HUES6 (cell line): Measurements from ENCODE around the gene ARHGEF38.

Experiments
- H3K27ac ChIP-seq: 2 replicates; pipeline ENCODE4 v1.7.0; 2013; ENCODE audit warnings: low read depth, mild to moderate bottlenecking, low read length, inconsistent platforms
- H3K27me3 ChIP-seq: 2 replicates; pipeline ENCODE4 v1.6.1; 2013; ENCODE audit warnings: low read length; ENCODE audit not compliant: control insufficient read depth, insufficient read depth
- H3K36me3 ChIP-seq: 2 replicates; pipeline ENCODE4 v1.6.1; 2013; ENCODE audit warnings: low read length; ENCODE audit not compliant: control insufficient read depth, insufficient read depth
- H3K4me1 ChIP-seq: 2 replicates; pipeline ENCODE4 v1.6.1; 2013; ENCODE audit warnings: low read length; ENCODE audit not compliant: control insufficient read depth, insufficient read depth
- H3K4me3 ChIP-seq: 2 replicates; pipeline ENCODE4 v1.5.1; 2013; ENCODE audit warnings: low read depth, low read length
- H3K9ac ChIP-seq: one replicate; pipeline ENCODE4 v1.6.1; 2013; ENCODE audit warnings: mild to moderate bottlenecking, low read length
- H3K9me3 ChIP-seq: 2 replicates; pipeline ENCODE4 v1.6.1; 2013; ENCODE audit warnings: low read depth, low read length; ENCODE audit not compliant: control insufficient read depth, insufficient read depth

The ARHGEF38 gene

GRCh38 chr4:105551965-105552746 lies at the start of gene ARHGEF38:
Gene ARHGEF38, plus strand, starts transcription at chr4:105552620. Its CDS starts 146 bp downstream, at chr4:105552766.
- Histone ChIP-seq H3K27ac (no peak within 1 kb of the TSS), H3K9ac (no peak within 1 kb of the TSS), H3K4me3 (no peak within 1 kb of the TSS), H3K9me3 (no peaks in the 10 kb centered on the region), H3K4me1 (peaks cover 27% of the 10 kb centered on the region; the same call in 1 of the 2 replicates), H3K27me3 (peaks cover 97% of the 10 kb centered on the region), H3K36me3 (no peaks in the 10 kb centered on the region)

GRCh38 chr4:105503484-105503883 lies 48.9 kb upstream of the ARHGEF38 start:
- Histone ChIP-seq H3K27me3 (no peaks in the 10 kb centered on the region), H3K4me1 (no peaks in the 10 kb centered on the region), H3K9ac (no peak overlapping the region), H3K36me3 (no peaks in the 10 kb centered on the region), H3K27ac (no peak overlapping the region), H3K4me3 (no peak overlapping the region), H3K9me3 (no peaks in the 10 kb centered on the region)

GRCh38 chr4:105504744-105505143 lies 47.7 kb upstream of the ARHGEF38 start:
- H3K27me3 ChIP-seq: no peaks in the 10 kb centered on the region

GRCh38 chr4:105509291-105509690 lies 43.1 kb upstream of the ARHGEF38 start:
- Histone ChIP-seq H3K36me3 (no peaks in the 10 kb centered on the region), H3K9me3 (no peaks in the 10 kb centered on the region), H3K4me3 (no peak overlapping the region), H3K9ac (no peak overlapping the region), H3K4me1 (no peaks in the 10 kb centered on the region), H3K27ac (no peak overlapping the region), H3K27me3 (no peaks in the 10 kb centered on the region)

More at GRCh38 chr4:105504744-105505143, 47.7 kb upstream of the ARHGEF38 start:
- Histone ChIP-seq H3K4me3 (no peak overlapping the region), H3K9ac (no peak overlapping the region), H3K27ac (no peak overlapping the region), H3K36me3 (no peaks in the 10 kb centered on the region), H3K4me1 (no peaks in the 10 kb centered on the region), H3K9me3 (no peaks in the 10 kb centered on the region)

- Histone ChIP-seq H3K4me1 (no peaks in the 10 kb centered on the region), H3K9me3 (no peaks in the 10 kb centered on the region), H3K4me3 (no peak overlapping the region), H3K9ac (no peak overlapping the region), H3K36me3 (no peaks in the 10 kb centered on the region), H3K27me3 (no peaks in the 10 kb centered on the region), H3K27ac (no peak overlapping the region)
Measured at GRCh38 chr4:105509714-105510113, 42.7 kb upstream of the ARHGEF38 start.

GRCh38 chr4:105510245-105510644 lies 42.2 kb upstream of the ARHGEF38 start:
- Histone ChIP-seq H3K4me3 (no peak overlapping the region), H3K4me1 (no peaks in the 10 kb centered on the region), H3K9me3 (no peaks in the 10 kb centered on the region), H3K36me3 (no peaks in the 10 kb centered on the region), H3K27ac (no peak overlapping the region), H3K27me3 (no peaks in the 10 kb centered on the region), H3K9ac (no peak overlapping the region)

GRCh38 chr4:105520819-105521790 lies 31.3 kb upstream of the ARHGEF38 start:
- Histone ChIP-seq H3K27ac (no peak overlapping the region), H3K4me1 (no peaks in the 10 kb centered on the region), H3K36me3 (no peaks in the 10 kb centered on the region), H3K27me3 (no peaks in the 10 kb centered on the region), H3K9me3 (no peaks in the 10 kb centered on the region), H3K9ac (no peak overlapping the region), H3K4me3 (no peak overlapping the region)

- Histone ChIP-seq H3K4me3 (no peak overlapping the region), H3K27ac (no peak overlapping the region), H3K4me1 (no peaks in the 10 kb centered on the region), H3K9ac (no peak overlapping the region), H3K9me3 (no peaks in the 10 kb centered on the region), H3K36me3 (no peaks in the 10 kb centered on the region), H3K27me3 (no peaks in the 10 kb centered on the region)
Measured at GRCh38 chr4:105526656-105527055, 25.8 kb upstream of the ARHGEF38 start.

- no peaks in the 10 kb centered on the region for H3K4me1 ChIP-seq
- H3K9me3 ChIP-seq: no peaks in the 10 kb centered on the region
- H3K27ac ChIP-seq: no peak overlapping the region
- H3K4me3 ChIP-seq: no peak overlapping the region
- no peak overlapping the region for H3K9ac ChIP-seq
- no peaks in the 10 kb centered on the region for H3K27me3 ChIP-seq
- H3K36me3 ChIP-seq: no peaks in the 10 kb centered on the region
Measured at GRCh38 chr4:105527081-105527480, 25.3 kb upstream of the ARHGEF38 start.

- no peak overlapping the region for H3K9ac ChIP-seq
- H3K4me1 ChIP-seq: no peaks in the 10 kb centered on the region
Measured at GRCh38 chr4:105536601-105537000, 15.8 kb upstream of the ARHGEF38 start.

GRCh38 chr4:105541420-105541819 lies 11.0 kb upstream of the ARHGEF38 start:
- Histone ChIP-seq H3K27ac (no peak overlapping the region), H3K36me3 (no peaks in the 10 kb centered on the region), H3K4me3 (no peak overlapping the region), H3K27me3 (peaks cover 31% of the 10 kb centered on the region), H3K9ac (no peak overlapping the region), H3K4me1 (no peaks in the 10 kb centered on the region), H3K9me3 (no peaks in the 10 kb centered on the region)

More at GRCh38 chr4:105536601-105537000, 15.8 kb upstream of the ARHGEF38 start:
- H3K27ac ChIP-seq: no peak overlapping the region
- H3K27me3 ChIP-seq: peaks cover 11% of the 10 kb centered on the region
- no peaks in the 10 kb centered on the region for H3K36me3 ChIP-seq
- H3K9me3 ChIP-seq: no peaks in the 10 kb centered on the region
- no peak overlapping the region for H3K4me3 ChIP-seq
